Stimulated activated CD8-positive, alpha-beta memory T cell treated with anti-CD3 and anti-CD28 coated beads, Interleukin-7, amount 100 ng/mL, for 1 hour (primary cell): ENCODE results near the gene SMIM30.

Experiments
- DNase-seq, 2 donors: peaks; one replicate each; pipeline ENCODE4 v3.0.0-alpha.2; 2020; ENCODE audit warnings: low read depth in 2 of 2

Gene SMIM30

GRCh38 chr7:113100121-113100603, 18.2 kb downstream of the SMIM30 start:
- no peak for DNase-seq

GRCh38 chr7:113099284-113099919, 19.0 kb downstream of the SMIM30 start:
- no peak for DNase-seq

- DNase-seq, result no peak
These were observed 23.7 kb downstream of the SMIM30 start for GRCh38 chr7:113094517-113095249.

GRCh38 chr7:113093561-113093960, 24.8 kb downstream of the SMIM30 start:
- DNase-seq, result no peak

GRCh38 chr7:113092762-113093161, 25.6 kb downstream of the SMIM30 start:
- DNase-seq, result no peak

- DNase-seq, result no peak
These were observed 31.0 kb downstream of the SMIM30 start for GRCh38 chr7:113087071-113087998.

GRCh38 chr7:113086431-113086888, 31.9 kb downstream of the SMIM30 start, which contains the start of gene GPR85:
Gene GPR85 (minus strand): TSS chr7:113086827. CDS start chr7:113084721, 2,106 bp downstream.
- DNase-seq, result no peak

GRCh38 chr7:113085781-113086390, 32.5 kb downstream of the SMIM30 start:
- no peak for DNase-seq

- DNase-seq, result no peak
These were observed 33.7 kb downstream of the SMIM30 start for GRCh38 chr7:113084496-113085172.

- no peak for DNase-seq
These were observed 34.4 kb downstream of the SMIM30 start for GRCh38 chr7:113083816-113084495.

GRCh38 chr7:113083132-113083815, 35.1 kb downstream of the SMIM30 start:
- no peak for DNase-seq

GRCh38 chr7:113078331-113078730, 40.0 kb downstream of the SMIM30 start:
- DNase-seq, result no peak

GRCh38 chr7:113076703-113077102, 41.7 kb downstream of the SMIM30 start:
- no peak for DNase-seq

GRCh38 chr7:113071465-113071864, 46.9 kb downstream of the SMIM30 start:
- DNase-seq, result no peak
